HG03354 (cell line): Measurements from ENCODE around the gene GMIP.

ENCODE experiments used
- ATAC-seq: cut with Tn5 transposase; IDR thresholded peaks from one replicate; pipeline ENCODE4 v1.9.1; 2021; ENCODE audit warnings: mild to moderate bottlenecking; ENCODE audit not compliant: unreplicated experiment, poor library complexity, severe bottlenecking

GMIP gene

GRCh38 chr19:19659646-19660245 is 16.3 kb upstream of the GMIP start:
- ATAC-seq, result no peak

- no peak for ATAC-seq
Observed at GRCh38 chr19:19657397-19657783, 13.9 kb upstream of the GMIP start.

- ATAC-seq, result no peak
Observed at GRCh38 chr19:19656451-19657396, 13.3 kb upstream of the GMIP start.

GRCh38 chr19:19655641-19656343 is 12.3 kb upstream of the GMIP start:
- ATAC-seq, result no peak

GRCh38 chr19:19655051-19655594 is 11.7 kb upstream of the GMIP start:
- ATAC-seq, result no peak

- ATAC-seq, result no peak
Observed at GRCh38 chr19:19654441-19654840, 11.0 kb upstream of the GMIP start.

- ATAC-seq, result no peak
Observed at GRCh38 chr19:19653597-19654147, 10.2 kb upstream of the GMIP start.

- no peak for ATAC-seq
Observed at GRCh38 chr19:19652482-19653295, 9.2 kb upstream of the GMIP start.

GRCh38 chr19:19651076-19651475 is 7.6 kb upstream of the GMIP start:
- ATAC-seq, result no peak

GRCh38 chr19:19650331-19650730 is 6.9 kb upstream of the GMIP start:
- no peak for ATAC-seq

- no peak for ATAC-seq
Observed at GRCh38 chr19:19649580-19649995, 6.1 kb upstream of the GMIP start.

GRCh38 chr19:19649155-19649554 is 5.7 kb upstream of the GMIP start:
- ATAC-seq, result no peak

- no peak for ATAC-seq
Observed at GRCh38 chr19:19647037-19647835, 3.8 kb upstream of the GMIP start.

GRCh38 chr19:19645233-19645870 is 1.9 kb upstream of the GMIP start:
- ATAC-seq, result no peak

GRCh38 chr19:19644054-19644388 is 564 bp upstream of the GMIP start:
- ATAC-seq, result no peak

GRCh38 chr19:19642506-19643157 is 825 bp downstream of the GMIP start:
- ATAC-seq, result peak; percentile 30

- no peak for ATAC-seq
Observed at GRCh38 chr19:19637523-19638251, 5.8 kb downstream of the GMIP start.
